CD14-positive monocyte (primary cell): ENCODE measurements around the gene GALNT10. TPM values are rescaled to one million over a fixed set of nuclear protein-coding genes. Genes with fewer than 3 reads are reported as not detected.

Experiments
- DNase-seq, 3 donors: peaks; one replicate each; pipeline ENCODE4 v3.0.0-alpha.2; 2011 to 2022
- H2AFZ ChIP-seq: 2 replicates; pipeline ENCODE4 v1.6.0; 2012; ENCODE audit warnings: mild to moderate bottlenecking, low read depth, low read length, inconsistent platforms; ENCODE audit not compliant: insufficient read depth, poor library complexity, severe bottlenecking
- H3K27ac ChIP-seq, 2 donors: 1 replicate in 1 of 2; 2 replicates in 1 of 2; pipeline ENCODE4 v1.5.1; 2012 to 2013; ENCODE audit warnings: low read length in 2 of 2, control low read depth in 1 of 2, inconsistent platforms in 1 of 2, low read depth in 1 of 2, mild to moderate bottlenecking in 1 of 2
- H3K27me3 ChIP-seq, 2 donors: one replicate each; pipeline versions ENCODE4 v1.6.0 to v1.6.1; 2011 to 2013; ENCODE audit warnings: low read length in 2 of 2; ENCODE audit not compliant: control insufficient read depth in 2 of 2, insufficient read depth in 2 of 2
- H3K36me3 ChIP-seq, 2 donors: replicated peaks in 1 of 2; 1 replicate in 1 of 2; 2 replicates in 1 of 2; pipeline versions ENCODE4 v1.5.1 to v1.6.1; 2012 to 2013; ENCODE audit warnings: low read length in 2 of 2, control low read depth in 1 of 2, inconsistent platforms in 1 of 2, mild to moderate bottlenecking in 1 of 2; ENCODE audit not compliant: insufficient read depth in 2 of 2, control insufficient read depth in 1 of 2
- H3K4me1 ChIP-seq, 2 donors: 1 replicate in 1 of 2; 2 replicates in 1 of 2; pipeline versions ENCODE4 v1.5.1 to v1.6.1; 2012 to 2013; ENCODE audit warnings: low read length in 2 of 2, control low read depth in 1 of 2, inconsistent platforms in 1 of 2, mild to moderate bottlenecking in 1 of 2, moderate library complexity in 1 of 2; ENCODE audit not compliant: insufficient read depth in 2 of 2, control insufficient read depth in 1 of 2
- H3K4me2 ChIP-seq: replicated peaks from 2 replicates; pipeline ENCODE3; 2012; ENCODE audit warnings: low read length, moderate library complexity, mild to moderate bottlenecking; ENCODE audit not compliant: poor library complexity, severe bottlenecking; ENCODE audit errors: extremely low read depth
- H3K4me3 ChIP-seq, 3 experiments: fragments of 200-600 bp in 1 of 3; sonication (generic) in 1 of 3; replicated peaks in 1 of 3; 1 replicate in 2 of 3; 2 replicates in 1 of 3; pipeline ENCODE4 v1.5.1; 2011 to 2013; ENCODE audit warnings: low read length in 3 of 3, mild to moderate bottlenecking in 3 of 3, control low read depth in 2 of 3, low read depth in 2 of 3, inconsistent platforms in 1 of 3, moderate library complexity in 1 of 3
- H3K79me2 ChIP-seq: 2 replicates; pipeline ENCODE4 v1.6.0; 2012; ENCODE audit warnings: mild to moderate bottlenecking, control low read depth, inconsistent platforms, low read length, moderate library complexity; ENCODE audit not compliant: insufficient read depth
- H3K9ac ChIP-seq: 2 replicates; pipeline ENCODE4 v1.6.0; 2017; ENCODE audit warnings: low read length, mild to moderate bottlenecking; ENCODE audit not compliant: insufficient read depth, poor library complexity, severe bottlenecking
- H3K9me3 ChIP-seq, 2 donors: replicated peaks in 1 of 2; 1 replicate in 1 of 2; 2 replicates in 1 of 2; pipeline versions ENCODE4 v1.5.1 to v1.6.1; 2012 to 2013; ENCODE audit warnings: low read length in 2 of 2, control low read depth in 1 of 2; ENCODE audit not compliant: control insufficient read depth in 1 of 2, insufficient read depth in 1 of 2
- H4K20me1 ChIP-seq: 2 replicates; pipeline ENCODE4 v1.6.0; 2012; ENCODE audit warnings: mild to moderate bottlenecking, low read length, control low read depth, moderate library complexity; ENCODE audit not compliant: insufficient read depth
- H3K27ac Mint-ChIP-seq, 7 donors: one replicate each; pipeline ENCODE4 v1.8.0; 2020; ENCODE audit warnings: mild to moderate bottlenecking in 7 of 7, mixed read lengths in 7 of 7, moderate library complexity in 6 of 7, inconsistent platforms in 2 of 7
- H3K27me3 Mint-ChIP-seq, 3 donors: one replicate each; pipeline ENCODE4 v1.8.0; 2021 to 2022; ENCODE audit warnings: low read depth in 3 of 3, mild to moderate bottlenecking in 3 of 3, mixed read lengths in 3 of 3, moderate library complexity in 3 of 3, inconsistent platforms in 1 of 3
- H3K36me3 Mint-ChIP-seq, 2 donors: one replicate each; pipeline ENCODE4 v1.8.0; 2020; ENCODE audit warnings: mixed read lengths in 2 of 2, inconsistent platforms in 1 of 2, mild to moderate bottlenecking in 1 of 2
- H3K4me1 Mint-ChIP-seq: one replicate; pipeline ENCODE4 v1.8.0; 2020; ENCODE audit warnings: mild to moderate bottlenecking, mixed read lengths
- H3K4me3 Mint-ChIP-seq, 2 donors: one replicate each; pipeline ENCODE4 v1.8.0; 2020; ENCODE audit warnings: mild to moderate bottlenecking in 2 of 2, mixed read lengths in 2 of 2, moderate library complexity in 1 of 2
- H3K9me3 Mint-ChIP-seq, 7 donors: one replicate each; pipeline ENCODE4 v1.8.0; 2020 to 2022; ENCODE audit warnings: mixed read lengths in 7 of 7, mild to moderate bottlenecking in 6 of 7, moderate library complexity in 6 of 7, inconsistent platforms in 2 of 7
- CTCF ChIP-seq: fragments of 200-600 bp; IDR thresholded peaks from one replicate; pipeline ENCODE4 v1.8.0; 2022; ENCODE audit warnings: antibody characterized with exemption, mild to moderate bottlenecking
- WGBS: methylation state at CpG from one replicate; pipeline ENCODE4 v1.1.5; 2013; ENCODE audit warnings: missing lambda C conversion rate; ENCODE audit not compliant: insufficient coverage; 5-methylcytosine and 5-hydroxymethylcytosine counted together
- intact Hi-C, 2 donors: fragments of 100-400 bp; cut with micrococcal nuclease; formaldehyde crosslinking; loops; one replicate each; pipeline versions ENCODE4 v1.15.0 to v1.15.1; 2023
- polyA plus RNA-seq, 3 donors: library from polyadenylated mRNA; depleted of rRNA in 1 of 3; unstranded in 2 of 3; stranded (reverse) in 1 of 3; fragments of 300-500 nt in 2 of 3; fragments of >200 nt in 1 of 3; fragmentation: Illumina TruSeq in 2 of 3; gene quantifications; 1 replicate in 2 of 3; 2 replicates in 1 of 3; pipeline ENCODE4 v1.2.3, GENCODE V29; 2012 to 2021

GALNT10 gene
- polyA plus RNA-seq, 3 donors, result 6.2 to 11.6 (median 7.3) TPM

- 91% methylated on average over 3 of the region's 5 CpGs for WGBS
- Histone ChIP-seq H3K4me2 (no peak overlapping the region), H2AFZ (no peak overlapping the region), H3K79me2 (no peaks in the 10 kb centered on the region), H3K36me3 (peaks cover 0 to 3% of the 10 kb centered on the region in 2 donors), H3K4me1 (peaks cover 3 to 16% of the 10 kb centered on the region in 2 donors), H3K9ac (no peak overlapping the region), H3K27me3 (peaks cover 16 to 25% of the 10 kb centered on the region in 2 donors), H4K20me1 (no peaks in the 10 kb centered on the region), H3K27ac (no peak overlapping the region), H3K9me3 (no peaks in the 10 kb centered on the region), H3K4me3 (no peak overlapping the region)
- DNase-seq, result no peak
- Mint-ChIP-seq H3K27me3 (peaks cover 23 to 35% (median 35%) of the 10 kb centered on the region in 3 donors), H3K9me3 (peaks cover 0 to 1% (median 0%) of the 10 kb centered on the region in 7 donors), H3K27ac (no peak overlapping the region), H3K36me3 (peaks cover 9 to 14% of the 10 kb centered on the region in 2 donors), H3K4me1 (peaks cover 13% of the 10 kb centered on the region), H3K4me3 (no peak overlapping the region)
- intact Hi-C loops, result loop anchor here (2.0 to 10.0 kb wide), 2 partner anchors 175 to 179 kb away; no protein-coding TSS in a partner anchor
- no peak for TF ChIP-seq CTCF
Observed at GRCh38 chr5:154466147-154466546, 275.6 kb downstream of the GALNT10 start.

GRCh38 chr5:154466671-154467070 is 276.1 kb downstream of the GALNT10 start:
- no peak overlapping the region for H3K4me3 ChIP-seq
- peaks cover 3 to 16% of the 10 kb centered on the region in 2 donors for H3K4me1 ChIP-seq
- H3K4me3 Mint-ChIP-seq, result no peak overlapping the region
- 100% methylated on average over 2 of the region's 5 CpGs for WGBS
- H3K4me2 ChIP-seq, result no peak overlapping the region
- no peak overlapping the region for H3K27ac ChIP-seq
- no peaks in the 10 kb centered on the region for H4K20me1 ChIP-seq
- H3K9ac ChIP-seq, result no peak overlapping the region
- no peaks in the 10 kb centered on the region for H3K79me2 ChIP-seq
- H3K27me3 ChIP-seq, result peaks cover 21 to 30% of the 10 kb centered on the region in 2 donors
- no peak overlapping the region for H3K27ac Mint-ChIP-seq
- H3K4me1 Mint-ChIP-seq, result peaks cover 17% of the 10 kb centered on the region
- no peak for TF ChIP-seq CTCF
- H3K9me3 Mint-ChIP-seq, result peaks cover 0 to 4% (median 0%) of the 10 kb centered on the region in 7 donors
- peaks cover 0 to 4% of the 10 kb centered on the region in 2 donors for H3K9me3 ChIP-seq
- no peak for DNase-seq
- intact Hi-C loops, result loop anchor here (2.0 to 10.0 kb wide), 2 partner anchors 174 to 178 kb away; no protein-coding TSS in a partner anchor
- peaks cover 28 to 41% (median 40%) of the 10 kb centered on the region in 3 donors for H3K27me3 Mint-ChIP-seq
- no peak overlapping the region for H2AFZ ChIP-seq
- H3K36me3 ChIP-seq, result no peaks in the 10 kb centered on the region
- H3K36me3 Mint-ChIP-seq, result peaks cover 6 to 9% of the 10 kb centered on the region in 2 donors
